ENCODE data around the gene CTIF. TPM values are rescaled to one million over a fixed set of nuclear protein-coding genes. Genes with fewer than 3 reads are reported as not detected.
"Not testable (repeated sequence)": the region's sequence is repeated elsewhere in the genome, so short reads cannot be mapped to it uniquely, and the experiment has no call there.

Gene CTIF
- total RNA-seq, 1 donor from 2014 or later = 24.9 TPM

DNA sequence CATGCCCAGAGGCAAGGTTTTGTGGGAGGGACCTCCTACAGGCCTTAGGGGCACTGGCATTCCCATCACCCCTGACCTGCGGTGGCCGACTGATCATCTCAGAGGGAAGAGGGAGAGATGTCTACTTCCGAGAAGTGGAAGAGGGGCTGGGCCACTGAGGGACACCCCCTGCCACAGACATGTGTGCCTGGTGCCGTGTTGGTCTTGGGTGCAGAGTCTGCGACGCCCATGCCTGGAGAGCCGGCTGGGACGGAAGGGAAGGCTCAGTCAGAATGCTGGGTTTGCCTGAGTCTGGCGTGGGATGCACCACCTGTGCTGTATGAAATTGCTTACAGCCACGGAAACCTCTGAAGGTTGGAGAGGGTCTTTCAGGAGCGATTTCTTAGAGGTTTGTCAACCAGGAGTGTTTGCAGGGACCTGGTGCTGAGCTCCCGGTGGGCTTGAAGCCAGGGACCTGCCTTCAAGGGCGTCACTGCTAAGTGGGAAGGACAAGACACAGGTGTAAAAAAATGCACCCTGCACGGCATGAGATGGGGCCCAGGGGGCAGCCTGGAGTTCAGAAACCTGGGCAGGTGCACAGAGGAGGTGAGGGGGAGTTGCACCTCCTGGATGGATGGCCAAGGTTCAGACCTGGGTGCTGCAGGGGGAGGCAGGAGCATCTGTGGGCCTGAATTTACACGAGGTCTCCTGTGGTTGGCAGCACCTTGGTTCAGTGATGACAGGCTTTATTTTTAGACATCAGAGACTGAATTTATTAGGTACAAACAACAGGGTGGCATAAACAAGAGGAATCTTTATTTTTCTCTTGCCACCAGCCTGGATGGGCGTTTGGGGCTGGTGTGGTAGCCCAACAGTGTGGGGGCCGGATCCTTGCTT lies 100.3 kb downstream of the CTIF start:
- no peak for DNase-seq (ENCODE audit: low read depth)

DNA sequence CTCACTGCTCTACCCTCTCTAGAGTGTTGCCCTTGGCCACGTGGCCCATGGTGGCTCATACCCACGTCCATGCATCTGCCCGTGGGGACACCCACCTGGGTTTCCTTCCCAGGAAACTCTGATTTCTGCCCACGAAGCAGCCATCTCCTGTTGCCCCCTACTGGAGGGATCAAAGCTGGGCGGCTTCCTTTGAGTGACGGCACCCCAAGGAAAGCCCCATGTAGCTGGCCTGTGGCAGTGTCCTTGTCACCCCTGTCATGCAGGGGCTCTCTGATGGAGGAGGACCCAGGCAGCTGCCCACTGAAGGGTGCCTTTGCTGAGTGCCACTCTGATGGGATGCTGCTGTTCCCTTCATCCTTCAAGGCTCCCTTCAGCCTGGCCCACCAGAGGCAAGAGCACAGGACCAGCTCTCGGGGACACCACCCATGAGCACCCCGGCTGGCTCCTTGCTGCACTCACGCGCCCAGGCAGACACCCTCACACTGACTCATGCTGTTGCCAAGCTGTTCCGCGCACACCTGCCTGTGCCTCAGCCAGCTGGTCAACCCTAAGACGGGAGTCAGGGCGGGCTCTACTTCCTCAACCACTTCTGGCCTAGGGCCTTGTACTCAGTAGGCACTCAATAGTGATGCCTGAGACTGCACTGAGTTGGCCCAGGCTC lies 101.1 kb downstream of the CTIF start:
- no peak for DNase-seq (ENCODE audit: low read depth)

DNA sequence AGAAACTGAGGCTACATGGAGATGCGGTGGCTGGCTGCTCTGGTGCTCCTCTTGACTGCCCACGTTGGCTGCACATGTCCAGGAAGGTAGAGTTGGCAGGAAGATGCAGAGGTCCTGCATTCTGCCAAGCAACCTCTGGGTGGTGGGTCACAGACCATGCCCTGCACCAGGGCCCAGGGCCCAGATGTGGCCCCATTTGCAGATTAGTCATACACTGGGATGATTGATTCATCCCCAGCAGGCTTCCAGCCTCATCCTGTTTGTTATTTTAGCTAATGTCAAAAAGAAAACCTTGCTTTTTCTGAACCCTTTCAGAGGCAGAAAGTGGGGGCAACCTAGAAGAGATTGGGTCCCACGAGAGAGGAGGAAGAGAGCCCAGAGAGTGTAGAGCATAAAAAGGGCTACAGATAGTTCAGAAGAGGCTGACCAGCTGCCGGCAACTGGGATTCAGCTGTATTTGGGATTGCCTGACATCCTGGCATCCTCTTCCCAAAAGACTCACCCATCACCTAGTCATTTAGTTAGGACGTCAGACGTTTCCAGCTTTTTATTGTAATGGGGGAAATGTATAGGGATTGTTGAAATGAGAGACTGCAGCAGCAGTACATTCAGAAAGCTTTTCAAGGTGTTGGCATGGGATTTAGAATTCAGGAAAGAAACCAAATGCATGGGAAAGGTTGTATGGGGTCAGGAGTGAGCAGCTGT lies 101.9 kb downstream of the CTIF start:
- no peak for DNase-seq (ENCODE audit: low read depth)

DNA sequence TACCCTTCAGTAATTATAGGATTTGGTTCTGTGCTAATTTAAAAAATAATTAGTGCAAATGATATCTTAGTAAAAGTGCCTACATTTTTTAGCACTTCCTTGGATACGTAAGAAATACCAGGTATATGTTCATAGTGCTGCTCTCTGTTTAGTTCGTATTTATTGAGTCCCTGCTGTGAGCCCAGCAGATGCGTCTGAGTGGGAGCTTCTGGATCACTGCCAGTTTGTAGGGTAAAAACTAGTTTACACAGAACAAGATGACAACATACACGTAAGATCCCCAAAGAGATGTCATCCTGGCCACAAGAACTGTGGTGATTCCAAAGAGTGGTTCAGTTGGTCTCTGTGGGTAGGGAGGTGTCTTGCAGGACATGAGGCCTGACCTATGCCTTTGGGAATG lies 103.2 kb downstream of the CTIF start:
- DNase-seq (ENCODE audit: low read depth) = no peak

DNA sequence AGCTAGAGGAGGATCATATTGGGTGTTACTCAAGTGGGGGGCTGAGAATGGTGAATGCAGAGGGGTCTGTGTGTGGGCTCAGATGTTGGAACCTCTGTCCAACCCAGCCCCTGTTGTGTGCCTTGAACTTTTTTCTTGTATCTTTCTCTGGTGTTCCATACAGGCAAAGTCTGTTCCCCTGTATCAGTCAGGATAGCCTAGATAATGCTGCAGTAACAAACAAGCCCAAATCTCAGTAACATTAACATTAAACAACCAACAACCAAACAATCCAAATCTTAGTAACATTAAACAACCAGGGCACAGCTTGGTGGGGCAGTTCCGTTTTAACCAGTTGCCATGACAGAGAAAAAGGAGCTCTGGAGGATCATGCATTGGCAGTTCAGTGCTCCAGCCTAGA lies 103.7 kb downstream of the CTIF start:
- no peak for DNase-seq (ENCODE audit: low read depth)

DNA sequence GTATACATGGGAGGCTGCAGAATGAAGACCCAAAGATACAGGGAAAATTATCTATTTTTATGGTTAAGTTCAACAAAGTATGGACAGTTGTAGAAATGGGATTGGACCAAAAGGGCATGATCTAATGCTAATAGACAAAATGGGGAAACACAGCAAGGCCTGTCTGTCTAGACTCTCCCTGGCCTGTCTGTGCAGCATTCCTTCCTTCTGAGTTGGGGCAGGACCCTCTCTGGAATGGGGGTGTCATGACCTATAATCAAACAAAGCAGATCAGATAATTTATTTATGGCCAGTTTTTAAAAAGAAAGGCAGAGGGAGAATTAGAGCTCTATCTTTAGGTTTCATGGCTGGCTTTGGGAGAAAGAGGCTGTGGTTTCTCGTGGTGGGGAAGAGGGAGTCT lies 104.4 kb downstream of the CTIF start:
- DNase-seq (ENCODE audit: low read depth) = no peak

DNA sequence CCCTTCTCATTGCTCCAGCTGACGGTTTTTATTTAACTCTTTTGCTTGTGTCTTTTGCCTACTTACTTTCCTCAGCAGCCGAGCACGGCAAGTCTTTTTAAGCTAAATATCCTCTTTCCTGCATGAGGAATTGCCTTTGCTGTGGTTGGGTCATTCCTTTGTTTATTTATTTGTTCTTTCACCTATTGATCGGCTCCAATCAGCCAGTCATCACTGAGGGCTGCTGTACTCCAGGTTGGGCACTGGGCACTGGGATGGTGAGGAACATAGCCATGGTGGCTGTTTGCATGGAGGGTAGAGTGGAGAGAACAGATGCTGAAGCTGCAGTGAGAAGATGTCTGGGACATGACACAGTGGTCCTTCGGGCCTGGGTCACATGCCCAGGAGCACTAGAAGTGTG lies 105.2 kb downstream of the CTIF start:
- no peak for DNase-seq (ENCODE audit: low read depth)

DNA sequence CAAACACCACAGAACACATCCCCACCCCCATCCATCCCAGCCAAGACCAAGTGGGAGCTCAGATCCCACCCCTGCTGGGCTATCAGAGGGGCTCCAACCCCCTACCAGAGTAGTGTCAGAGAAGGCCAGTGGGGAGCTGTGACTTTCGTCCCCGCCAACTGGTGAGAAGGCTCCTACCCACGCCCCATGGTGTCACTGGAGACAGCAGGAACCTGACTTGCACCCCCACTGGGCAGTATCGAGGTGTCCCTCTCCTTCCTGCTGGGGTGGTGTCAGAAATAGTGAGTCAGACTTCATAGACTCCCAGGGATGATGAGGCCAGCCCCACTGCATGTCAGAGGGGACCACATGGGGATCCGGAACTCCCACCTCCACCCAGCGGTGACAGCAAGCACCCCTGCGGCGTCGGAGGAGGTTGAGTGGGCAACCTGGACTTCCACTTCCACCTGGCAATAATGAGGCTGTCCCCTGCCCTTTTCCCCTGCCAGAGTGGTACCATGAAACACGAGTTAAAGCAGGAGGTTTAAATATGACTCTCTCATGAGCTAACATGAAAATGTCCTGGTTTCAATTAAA lies 106.7 kb downstream of the CTIF start:
- DNase-seq (ENCODE audit: low read depth) = no peak

DNA sequence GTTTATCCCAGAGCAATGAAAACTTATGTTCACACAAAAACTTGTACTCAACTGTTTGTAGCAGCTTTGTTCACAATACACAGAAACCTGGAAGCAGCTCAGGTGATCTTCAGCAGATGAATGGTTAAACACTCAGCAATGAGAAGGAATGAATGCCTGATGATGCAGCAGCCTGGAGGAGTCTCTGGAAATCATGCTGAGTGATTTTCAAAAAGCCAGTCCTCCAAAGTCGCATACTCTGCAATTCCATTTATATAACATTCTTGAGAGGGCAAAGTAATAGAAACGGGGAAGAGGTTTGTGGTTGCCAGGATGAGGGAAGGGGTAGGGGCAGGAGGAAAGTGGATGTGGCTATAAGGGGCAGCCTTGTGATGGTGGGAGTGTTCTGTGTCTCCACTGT lies 108.1 kb downstream of the CTIF start:
- DNase-seq (ENCODE audit: low read depth) = no peak

DNA sequence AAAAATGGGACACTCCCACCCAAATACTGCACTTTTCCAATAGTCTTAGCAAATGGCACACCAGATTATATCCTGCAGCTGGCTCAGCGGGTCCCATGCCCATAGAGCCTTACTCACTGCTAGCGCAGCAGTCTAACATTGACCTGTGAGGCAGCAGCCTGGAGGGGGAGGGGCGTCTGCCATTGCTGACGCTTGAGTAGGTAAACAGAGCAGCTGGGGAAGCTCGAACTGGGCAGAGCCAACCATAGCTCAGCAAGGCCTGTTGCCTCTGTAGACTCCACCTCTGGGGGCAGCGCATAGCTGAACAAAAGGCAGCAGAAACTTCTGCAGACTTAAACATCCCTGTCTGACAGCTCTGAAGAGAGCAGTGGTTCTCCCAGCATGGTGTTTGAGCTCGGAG lies 110.4 kb downstream of the CTIF start:
- DNase-seq (ENCODE audit: low read depth) = no peak

DNA sequence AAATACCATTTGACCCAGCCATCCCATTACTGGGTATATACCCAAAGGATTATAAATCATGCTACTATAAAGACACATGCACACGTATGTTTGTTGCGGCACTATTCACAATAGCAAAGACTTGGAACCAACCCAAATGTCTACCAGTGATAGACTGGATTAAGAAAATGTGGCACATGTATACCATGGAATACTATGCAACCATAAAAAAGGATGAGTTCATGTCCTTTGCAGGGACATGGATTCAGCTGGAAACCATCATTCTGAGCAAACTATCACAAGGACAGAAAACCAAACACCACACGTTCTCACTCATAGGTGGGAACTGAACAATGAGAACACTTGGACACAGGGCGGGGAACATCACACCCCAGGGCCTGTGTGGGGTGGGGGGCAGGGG lies 115.8 kb downstream of the CTIF start:
- DNase-seq (ENCODE audit: low read depth) = not testable (repeated sequence)

DNA sequence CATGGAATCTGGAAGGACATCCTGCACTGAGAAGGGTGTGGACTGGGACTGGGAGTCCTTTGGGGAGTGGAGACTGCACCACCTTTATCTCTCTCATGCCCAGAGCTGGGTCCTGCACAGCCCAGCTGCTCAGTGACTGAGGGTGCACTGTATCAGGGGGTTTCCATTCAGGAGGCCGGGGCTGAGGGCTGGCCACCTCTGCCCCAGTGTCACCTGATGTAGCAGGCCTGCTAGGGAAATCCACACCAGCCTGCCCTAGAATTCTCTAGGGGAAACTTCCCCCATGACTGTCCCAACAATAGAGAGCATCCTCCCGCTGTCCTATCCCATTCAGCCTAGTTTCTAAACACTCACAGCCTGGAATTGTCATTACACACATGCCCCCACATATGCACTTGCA lies 116.7 kb downstream of the CTIF start:
- no peak for DNase-seq (ENCODE audit: low read depth)

DNA sequence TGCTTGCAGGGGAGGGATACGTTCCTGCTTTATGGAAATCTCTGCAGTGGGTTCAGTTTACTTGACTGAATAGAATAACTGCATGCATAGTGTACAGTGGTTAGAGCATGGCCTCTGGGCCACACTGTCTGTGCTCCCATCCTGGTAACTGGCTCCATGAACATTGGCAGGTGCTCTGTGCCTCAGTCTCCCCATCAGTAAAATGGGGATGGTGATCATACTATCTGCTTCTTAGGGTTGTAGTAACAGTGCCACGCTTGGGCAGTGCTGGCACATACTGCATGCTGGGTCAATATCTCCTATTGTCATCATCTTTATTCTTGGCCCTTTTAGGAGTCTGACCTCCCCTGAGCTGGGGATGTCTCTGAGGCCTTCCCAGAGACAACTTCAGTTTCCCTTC lies 117.3 kb downstream of the CTIF start:
- no peak for DNase-seq (ENCODE audit: low read depth)

DNA sequence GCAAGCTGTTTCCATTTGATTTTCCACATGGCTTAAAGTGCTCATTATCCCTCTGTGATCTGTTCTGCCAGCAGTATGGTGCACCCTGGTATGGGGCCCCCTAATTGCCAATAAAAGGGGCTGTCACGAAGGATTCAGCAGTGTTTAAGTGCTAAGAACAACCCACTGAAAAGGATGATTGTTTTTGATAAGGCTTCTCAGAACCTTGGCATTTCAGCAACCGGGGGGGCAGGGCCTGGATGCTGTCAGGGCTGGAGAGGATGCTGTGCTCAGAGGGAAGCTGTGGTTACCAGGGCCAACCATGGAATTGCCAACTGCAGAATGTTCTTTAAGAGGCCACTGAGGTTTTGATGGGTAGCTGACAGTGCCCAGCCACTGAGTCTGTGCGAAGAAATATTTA lies 117.8 kb downstream of the CTIF start:
- DNase-seq (ENCODE audit: low read depth) = peak; percentile 72

DNA sequence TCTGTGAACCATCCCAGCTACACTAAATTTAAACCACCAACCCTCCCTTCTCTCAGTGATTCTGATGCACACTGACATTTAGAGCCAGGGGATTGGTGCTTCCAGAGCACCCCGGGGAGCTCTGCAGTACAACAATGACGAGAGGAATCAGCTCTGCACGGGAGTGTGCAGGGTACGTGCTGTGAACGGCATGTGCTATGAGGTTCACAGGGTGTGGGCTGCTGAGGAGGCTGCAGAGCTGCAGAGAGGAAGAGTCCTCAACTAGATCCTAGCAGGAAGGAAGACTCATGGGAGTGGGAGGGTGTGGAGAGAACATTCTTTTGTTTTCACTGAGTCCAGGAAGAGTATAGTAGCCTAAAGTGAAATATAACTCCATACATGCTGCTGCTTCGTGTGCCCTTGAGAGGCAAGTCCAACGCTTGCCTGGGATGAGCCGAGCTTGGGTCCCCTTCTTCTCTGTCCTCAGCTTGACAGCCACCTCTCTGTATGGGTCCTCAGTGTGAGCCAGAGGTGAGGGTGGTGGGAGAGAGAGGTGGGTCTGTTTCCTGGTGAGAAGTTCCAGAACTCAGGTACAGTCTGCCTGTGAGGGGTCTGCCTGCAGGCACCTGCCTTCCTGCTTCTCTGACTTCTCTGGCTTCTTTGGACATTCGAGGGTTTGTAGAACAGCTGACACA lies 118.8 kb downstream of the CTIF start:
- no peak for DNase-seq (ENCODE audit: low read depth)

DNA sequence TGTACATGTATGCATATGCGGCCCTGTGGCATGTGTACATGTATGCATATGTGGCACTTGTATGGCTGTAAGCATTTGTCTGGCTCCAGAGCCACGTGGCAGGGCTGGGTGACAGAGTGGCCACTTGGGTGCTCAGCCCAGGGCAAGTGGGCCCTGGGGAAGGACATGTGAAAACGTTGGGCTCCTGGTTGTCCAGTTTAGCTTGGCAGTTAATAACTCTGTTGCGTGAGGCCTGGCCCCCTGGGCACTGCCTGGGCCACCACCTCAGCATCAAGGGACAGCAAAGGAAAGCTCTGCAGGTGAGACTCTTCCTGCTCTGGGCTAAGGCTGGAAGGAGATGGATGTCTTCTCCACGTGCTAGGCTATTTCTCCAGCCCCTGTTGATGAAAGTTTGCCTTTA lies 119.9 kb downstream of the CTIF start:
- DNase-seq (ENCODE audit: low read depth) = no peak

DNA sequence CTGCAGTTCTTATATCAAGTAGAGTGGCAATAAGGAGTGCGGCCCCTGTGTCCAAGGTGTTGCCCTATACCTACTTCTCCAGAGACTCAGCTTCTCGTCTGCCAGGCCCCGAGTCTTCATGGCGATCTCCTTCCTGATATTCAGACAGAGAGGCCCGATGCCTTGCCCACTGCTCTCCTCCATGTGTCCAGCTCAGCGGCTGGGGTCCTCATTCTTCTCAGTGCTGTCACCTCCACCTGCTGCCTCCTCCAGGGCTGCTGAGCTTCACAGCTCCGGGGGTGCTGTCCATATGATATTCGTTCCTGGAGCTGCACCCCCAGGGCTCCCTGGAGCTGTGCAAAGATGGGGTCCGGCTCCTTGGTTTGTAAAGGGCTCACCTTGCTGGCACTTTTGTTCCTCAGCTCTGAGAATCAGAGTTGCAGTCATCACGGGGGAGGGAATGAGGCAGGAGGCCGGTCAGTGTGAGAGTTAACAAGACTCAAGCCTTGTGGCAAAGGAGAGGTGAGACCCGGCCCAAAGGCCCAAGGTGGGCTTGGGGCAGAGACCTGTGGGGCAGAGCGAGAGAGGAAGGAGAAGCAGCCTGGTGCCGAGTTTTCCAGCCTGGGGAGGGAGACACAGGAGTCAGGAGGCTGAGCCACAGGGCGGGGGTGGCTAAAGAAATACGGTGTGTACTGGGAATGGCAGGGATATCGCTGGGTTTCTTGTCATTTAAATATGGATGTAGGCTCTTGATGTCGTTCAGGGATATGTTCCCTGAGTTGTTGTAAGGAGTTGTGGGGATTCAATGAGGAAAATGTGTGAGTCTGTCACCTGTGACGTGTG lies 120.6 kb downstream of the CTIF start:
- DNase-seq (ENCODE audit: low read depth) = no peak

DNA sequence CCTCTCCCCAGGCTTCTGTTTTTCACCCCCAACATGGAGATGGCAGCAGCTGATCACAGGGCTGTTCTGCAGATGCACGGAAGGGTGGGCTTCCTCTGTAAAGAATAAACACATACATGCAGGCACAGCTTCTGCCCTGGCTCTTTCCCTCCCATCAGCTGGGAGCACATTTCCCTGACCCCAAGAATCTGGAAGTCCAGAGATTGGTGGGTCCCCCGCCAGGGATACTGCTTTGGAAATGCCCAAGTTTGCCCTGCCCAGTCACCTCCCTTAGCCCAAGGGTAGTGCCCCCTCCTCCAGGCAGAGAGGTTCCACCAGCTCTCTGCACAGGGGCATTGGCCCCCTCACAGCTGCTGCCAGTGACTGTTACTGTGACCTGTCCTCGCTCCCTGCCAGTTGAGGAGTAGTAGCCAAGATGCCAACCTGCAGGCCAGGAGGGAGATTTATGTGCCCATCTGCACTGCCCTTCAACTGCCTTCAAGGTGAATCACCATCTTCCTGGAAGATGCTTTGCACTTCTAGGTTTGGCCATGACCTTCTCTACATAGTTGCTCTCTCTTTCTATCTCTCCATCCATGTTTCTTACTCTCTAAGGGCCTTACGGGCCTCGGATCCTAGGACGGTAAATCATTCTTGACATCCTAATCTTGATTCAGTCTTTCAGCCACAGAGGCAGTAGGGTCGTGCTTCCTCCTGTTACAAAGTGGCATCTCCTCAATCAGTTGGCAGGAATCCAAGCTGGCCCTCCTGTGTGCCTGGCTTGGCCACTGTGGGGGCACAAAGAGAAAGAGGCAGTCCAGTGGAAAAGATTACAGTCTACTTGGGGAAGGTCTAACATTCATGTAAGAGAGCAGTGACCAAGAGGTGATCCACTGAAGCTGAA lies 121.8 kb downstream of the CTIF start:
- DNase-seq (ENCODE audit: low read depth) = no peak

DNA sequence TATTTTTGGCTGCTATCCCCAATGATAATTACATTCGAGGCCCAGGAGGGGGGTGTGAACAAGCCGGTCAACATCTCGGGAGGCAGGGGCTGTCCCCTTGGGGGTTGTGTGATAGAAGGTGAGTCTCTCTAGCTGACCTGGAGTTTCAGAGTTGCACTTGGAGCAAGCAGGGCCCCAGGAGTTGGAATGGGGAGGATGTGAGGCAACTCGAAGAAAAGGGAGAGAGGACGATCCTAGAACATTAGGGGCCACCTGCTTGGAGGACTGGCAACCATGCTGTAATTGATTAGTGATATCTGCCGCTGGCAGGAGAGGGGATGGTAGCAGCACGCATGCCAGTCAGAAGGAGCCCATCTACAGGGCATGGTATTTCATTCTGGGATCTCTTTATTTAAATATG lies 122.6 kb downstream of the CTIF start:
- DNase-seq (ENCODE audit: low read depth) = no peak

All from myocyte (in vitro differentiated cells).